MM.1S (cell line): ENCODE results near the gene ADRA1B.

ENCODE experiments used
- DNase-seq: peaks from one replicate; pipeline ENCODE4 v3.0.0-alpha.2; 2015
- H2AFZ ChIP-seq: fragments of 300-600 bp; sonication (generic); 2 replicates; pipeline ENCODE4 v1.6.0; 2016; ENCODE audit warnings: antibody characterized with exemption, low read length
- H3F3A ChIP-seq: fragments of 300-600 bp; sonication (generic); 2 replicates; pipeline ENCODE4 v1.6.1; 2016; ENCODE audit warnings: mild to moderate bottlenecking, antibody characterized with exemption, low read length, moderate library complexity, mixed read lengths; ENCODE audit not compliant: insufficient read depth
- H3K27ac ChIP-seq: fragments of 300-600 bp; sonication (generic); 2 replicates; pipeline ENCODE4 v1.5.1; 2016; ENCODE audit warnings: mild to moderate bottlenecking, low read length
- H3K27me3 ChIP-seq: fragments of 300-600 bp; sonication (generic); replicated peaks from 2 replicates; pipeline ENCODE4 v1.6.0; 2016; ENCODE audit warnings: low read length; ENCODE audit not compliant: insufficient read depth
- H3K36me3 ChIP-seq: fragments of 300-600 bp; sonication (generic); replicated peaks from 2 replicates; pipeline ENCODE4 v1.6.1; 2016; ENCODE audit warnings: mild to moderate bottlenecking, low read length, mixed read lengths; ENCODE audit not compliant: insufficient read depth
- H3K4me1 ChIP-seq: fragments of 300-600 bp; sonication (generic); 2 replicates; pipeline ENCODE4 v1.6.1; 2016; ENCODE audit warnings: low read length, mixed read lengths
- H3K4me2 ChIP-seq: fragments of 300-600 bp; sonication (generic); 2 replicates; pipeline ENCODE4 v1.6.0; 2016; ENCODE audit warnings: low read depth, low read length
- H3K4me3 ChIP-seq: fragments of 300-600 bp; sonication (generic); 2 replicates; pipeline ENCODE4 v1.5.1; 2016; ENCODE audit warnings: low read length, mixed read lengths
- H3K79me2 ChIP-seq: fragments of 300-600 bp; sonication (generic); 2 replicates; pipeline ENCODE4 v1.6.1; 2016; ENCODE audit warnings: mixed run types, low read length, mixed read lengths
- H3K9ac ChIP-seq: fragments of 300-600 bp; sonication (generic); 2 replicates; pipeline ENCODE4 v1.6.1; 2016; ENCODE audit warnings: low read length, mixed read lengths
- H3K9me2 ChIP-seq: fragments of 300-600 bp; sonication (generic); replicated peaks from 2 replicates; pipeline ENCODE4 v1.6.1; 2016; ENCODE audit warnings: mild to moderate bottlenecking, low read length, mixed read lengths; ENCODE audit not compliant: insufficient read depth
- H3K9me3 ChIP-seq: fragments of 300-600 bp; sonication (generic); replicated peaks from 2 replicates; pipeline ENCODE4 v1.6.1; 2016; ENCODE audit warnings: mild to moderate bottlenecking, low read length, mixed read lengths; ENCODE audit not compliant: insufficient read depth
- H4K20me1 ChIP-seq: fragments of 300-600 bp; sonication (generic); 2 replicates; pipeline ENCODE4 v1.6.1; 2016; ENCODE audit warnings: mild to moderate bottlenecking, low read length, moderate library complexity, mixed read lengths; ENCODE audit not compliant: insufficient read depth
- EZH2 ChIP-seq: fragments of 300-600 bp; sonication (generic); optimal IDR thresholded peaks from 2 replicates; pipeline ENCODE3; 2017; ENCODE audit warnings: low read depth, mild to moderate bottlenecking, antibody characterized with exemption, low read length, mixed read lengths
- EZH2phosphoT487 ChIP-seq: fragments of 300-600 bp; sonication (generic); IDR thresholded peaks from 2 replicates; pipeline ENCODE4 v1.6.1; 2018; ENCODE audit warnings: antibody characterized with exemption, low read length
- TF ChIP-seq, protein P1 (sequence below): fragments of 300-600 bp; sonication (generic); IDR thresholded peaks from 2 replicates; pipeline ENCODE4 v1.5.1; 2016; ENCODE audit warnings: antibody characterized with exemption, low read length, mixed read lengths

The ADRA1B gene

DNA sequence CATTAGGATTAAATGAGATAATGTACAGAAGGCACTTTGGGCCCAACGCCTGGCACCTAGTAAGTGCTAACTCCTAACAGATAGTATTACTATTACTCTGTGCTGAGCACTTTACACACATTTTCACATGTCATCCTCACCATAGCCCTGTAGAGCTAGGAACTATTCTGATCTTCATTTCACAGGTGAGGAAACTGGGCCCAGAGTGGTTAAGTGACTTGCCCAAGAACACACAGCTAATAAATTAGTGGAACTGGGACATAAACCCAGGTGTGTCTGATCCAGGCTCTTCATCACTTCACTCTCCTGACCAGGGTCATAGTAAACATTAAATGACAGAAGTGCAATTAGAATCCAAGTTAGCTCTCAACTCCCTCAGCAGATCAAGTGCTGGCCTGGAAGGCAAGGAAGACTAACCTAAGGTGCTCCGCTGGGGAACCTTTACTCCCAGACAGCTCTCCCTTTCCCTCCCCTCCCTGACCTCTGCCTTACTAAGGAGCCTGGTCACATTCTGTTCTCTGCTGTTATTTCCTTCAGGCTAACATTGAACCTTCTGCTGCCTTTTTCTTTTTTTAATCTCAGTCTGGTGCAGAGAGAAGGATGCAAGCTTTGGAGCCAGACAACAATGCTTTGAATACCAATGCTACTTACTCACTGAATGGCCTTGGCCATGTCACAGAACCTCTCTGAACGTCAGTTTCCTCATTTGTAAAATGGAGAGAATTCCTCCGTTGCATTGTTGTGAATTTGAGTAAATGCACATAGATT is 4.1 kb upstream of the ADRA1B start:
- no peak for DNase-seq
- no peaks in the 10 kb centered on the region for H3K9me2 ChIP-seq
- no peaks in the 10 kb centered on the region for H3K9me3 ChIP-seq
- H4K20me1 ChIP-seq = no peaks in the 10 kb centered on the region
- no peaks in the 10 kb centered on the region for H3K36me3 ChIP-seq
- H3F3A ChIP-seq = no peaks in the 10 kb centered on the region
- no peaks in the 10 kb centered on the region for H3K79me2 ChIP-seq
- no peaks in the 10 kb centered on the region for H3K4me1 ChIP-seq
- H3K4me3 ChIP-seq = no peak overlapping the region
- no peak overlapping the region for H3K9ac ChIP-seq
- H3K27me3 ChIP-seq = no peaks in the 10 kb centered on the region
- H3K27ac ChIP-seq = no peak overlapping the region
- no peak overlapping the region for H2AFZ ChIP-seq
- no peak overlapping the region for H3K4me2 ChIP-seq
- TF ChIP-seq EZH2 = no peak
- TF ChIP-seq EZH2phosphoT487 = no peak
- TF ChIP-seq, protein P1, sequence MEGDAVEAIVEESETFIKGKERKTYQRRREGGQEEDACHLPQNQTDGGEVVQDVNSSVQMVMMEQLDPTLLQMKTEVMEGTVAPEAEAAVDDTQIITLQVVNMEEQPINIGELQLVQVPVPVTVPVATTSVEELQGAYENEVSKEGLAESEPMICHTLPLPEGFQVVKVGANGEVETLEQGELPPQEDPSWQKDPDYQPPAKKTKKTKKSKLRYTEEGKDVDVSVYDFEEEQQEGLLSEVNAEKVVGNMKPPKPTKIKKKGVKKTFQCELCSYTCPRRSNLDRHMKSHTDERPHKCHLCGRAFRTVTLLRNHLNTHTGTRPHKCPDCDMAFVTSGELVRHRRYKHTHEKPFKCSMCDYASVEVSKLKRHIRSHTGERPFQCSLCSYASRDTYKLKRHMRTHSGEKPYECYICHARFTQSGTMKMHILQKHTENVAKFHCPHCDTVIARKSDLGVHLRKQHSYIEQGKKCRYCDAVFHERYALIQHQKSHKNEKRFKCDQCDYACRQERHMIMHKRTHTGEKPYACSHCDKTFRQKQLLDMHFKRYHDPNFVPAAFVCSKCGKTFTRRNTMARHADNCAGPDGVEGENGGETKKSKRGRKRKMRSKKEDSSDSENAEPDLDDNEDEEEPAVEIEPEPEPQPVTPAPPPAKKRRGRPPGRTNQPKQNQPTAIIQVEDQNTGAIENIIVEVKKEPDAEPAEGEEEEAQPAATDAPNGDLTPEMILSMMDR = no peak

DNA sequence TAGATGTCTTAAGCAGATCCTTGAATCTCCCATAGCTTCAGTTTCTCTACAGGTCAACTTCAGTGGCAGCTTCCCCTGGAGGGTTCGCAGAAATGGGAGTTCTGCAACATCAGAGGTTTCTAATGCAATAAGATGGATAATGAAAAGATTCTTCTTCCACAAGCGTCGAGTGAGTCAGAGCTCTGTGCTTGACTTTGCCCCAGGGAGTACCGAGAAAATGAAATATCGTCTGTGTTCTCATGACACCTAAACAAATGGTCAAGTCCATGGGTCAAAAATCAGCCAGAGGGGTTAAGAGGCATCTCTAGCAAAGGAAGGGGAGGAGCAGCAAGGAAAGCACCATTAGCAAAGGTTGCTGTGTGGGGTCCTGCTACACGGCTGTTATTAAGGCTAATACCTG is 3.2 kb upstream of the ADRA1B start:
- Histone ChIP-seq H2AFZ (no peak overlapping the region), H3K4me1 (no peaks in the 10 kb centered on the region), H3K79me2 (no peaks in the 10 kb centered on the region), H3K9me2 (no peaks in the 10 kb centered on the region), H3K27me3 (no peaks in the 10 kb centered on the region), H3K4me3 (no peak overlapping the region), H3K36me3 (no peaks in the 10 kb centered on the region), H3K9me3 (no peaks in the 10 kb centered on the region), H3F3A (no peaks in the 10 kb centered on the region), H3K9ac (no peak overlapping the region), H3K27ac (no peak overlapping the region), H4K20me1 (no peaks in the 10 kb centered on the region), H3K4me2 (no peak overlapping the region)
- no peak for TF ChIP-seq EZH2phosphoT487
- TF ChIP-seq, protein P1 = no peak
- no peak for TF ChIP-seq EZH2
- no peak for DNase-seq

DNA sequence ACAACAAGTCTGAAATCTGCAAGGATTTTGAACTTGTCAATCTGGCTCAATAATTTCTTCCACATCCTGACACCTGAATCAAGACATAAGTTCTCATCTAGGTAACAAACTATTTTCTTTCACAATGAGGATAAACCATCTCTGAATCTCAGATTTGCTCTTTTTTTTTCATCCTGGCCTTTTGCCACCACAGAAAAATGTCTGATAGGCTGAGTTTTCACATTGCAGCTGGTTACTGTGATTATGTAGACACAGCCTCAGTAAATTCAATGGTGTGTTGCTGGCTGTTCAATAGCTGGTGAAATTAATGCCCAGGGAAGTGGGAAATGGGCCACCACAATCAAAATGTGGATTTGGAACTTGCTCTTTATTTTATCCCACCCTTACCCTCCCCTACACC is 2.8 kb upstream of the ADRA1B start:
- Histone ChIP-seq H3K4me3 (no peak overlapping the region), H3K79me2 (no peaks in the 10 kb centered on the region), H2AFZ (no peak overlapping the region), H3K9ac (no peak overlapping the region), H3K9me2 (no peaks in the 10 kb centered on the region), H3K27me3 (no peaks in the 10 kb centered on the region), H3K36me3 (no peaks in the 10 kb centered on the region), H3F3A (no peaks in the 10 kb centered on the region), H3K27ac (no peak overlapping the region), H3K4me1 (no peaks in the 10 kb centered on the region), H4K20me1 (no peaks in the 10 kb centered on the region), H3K4me2 (no peak overlapping the region), H3K9me3 (no peaks in the 10 kb centered on the region)
- no peak for DNase-seq
- TF ChIP-seq EZH2phosphoT487 (no peak), EZH2 (no peak)
- TF ChIP-seq, protein P1 = no peak
